NAMALWA (cell line): ENCODE data around the gene DAP.
"Not testable (repeated sequence)": the region's sequence is repeated elsewhere in the genome, so short reads cannot be mapped to it uniquely, and the experiment has no call there.

Experiments used
- DNase-seq: peaks from one replicate; pipeline ENCODE4 v3.0.0-alpha.2; 2015; ENCODE audit warnings: low spot score

DAP gene

GRCh38 chr5:10761185-10761932 lies at the start of gene DAP:
TSS of gene DAP (minus strand) at chr5:10761234. CDS start at chr5:10761068, 166 bp downstream.
- DNase-seq: peak; percentile 91

- DNase-seq: no peak
Observed at GRCh38 chr5:10808347-10809226, 47.6 kb upstream of the DAP start.

- DNase-seq: no peak
Observed at GRCh38 chr5:10801931-10802666, 41.1 kb upstream of the DAP start.

DNA sequence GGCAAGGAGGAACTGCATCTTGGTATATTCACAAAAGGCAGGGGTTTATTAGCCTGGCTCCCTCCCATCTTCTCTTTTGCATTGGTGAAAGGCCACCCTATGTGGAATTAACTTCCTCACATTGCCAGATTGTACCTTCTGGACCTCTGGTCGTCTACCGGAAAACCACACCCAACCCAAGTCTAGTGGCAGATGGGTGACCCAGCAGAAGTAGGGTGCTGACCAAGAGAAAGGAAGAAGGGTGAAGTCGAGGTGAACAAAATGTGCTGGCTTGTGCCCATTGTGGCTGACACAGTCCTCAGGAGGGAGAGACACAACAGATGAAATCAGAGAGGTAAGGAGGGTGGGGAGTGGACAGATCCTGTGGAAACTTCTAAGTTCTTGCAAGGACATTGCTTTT lies 39.8 kb upstream of the DAP start:
- no peak for DNase-seq

DNA sequence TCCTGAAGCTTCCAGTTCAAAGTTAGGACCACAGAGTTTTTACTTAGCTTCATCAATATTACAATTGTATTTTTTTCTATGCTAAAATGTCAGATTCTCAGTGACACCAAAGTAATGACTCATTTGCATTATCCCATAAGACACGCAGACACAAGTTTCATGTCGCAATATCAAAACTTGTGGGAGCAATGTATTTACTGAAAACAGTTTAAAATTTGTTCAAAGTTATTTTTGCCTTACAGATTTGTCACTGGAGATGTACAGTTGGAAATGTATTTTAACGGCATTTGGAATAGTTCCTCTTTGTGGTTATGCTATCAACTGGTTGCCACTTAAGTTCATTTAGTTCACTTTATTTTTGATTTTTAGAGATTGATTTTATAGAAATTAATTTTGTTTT lies 36.2 kb upstream of the DAP start:
- no peak for DNase-seq

DNA sequence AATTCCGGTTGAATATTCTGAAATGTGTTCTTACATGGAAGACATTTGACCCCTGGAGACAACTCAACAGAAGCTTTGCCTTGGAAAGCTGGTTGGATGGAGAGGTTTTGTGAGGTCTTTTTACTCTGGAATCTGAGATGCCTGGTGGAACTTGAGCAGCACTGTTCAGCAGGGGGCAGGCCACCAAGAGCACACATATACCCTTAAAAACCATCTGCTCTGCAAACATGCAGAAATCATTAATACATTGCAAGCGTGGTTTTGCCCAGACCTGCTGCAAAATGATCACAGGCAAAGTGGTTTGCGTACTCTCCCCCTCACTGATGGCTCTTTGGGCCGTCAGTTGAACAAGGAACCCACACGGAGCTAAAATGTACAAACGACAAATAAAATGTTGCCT lies 32.8 kb upstream of the DAP start:
- no peak for DNase-seq

- no peak for DNase-seq
Observed at GRCh38 chr5:10792336-10792735, 31.3 kb upstream of the DAP start.

DNA sequence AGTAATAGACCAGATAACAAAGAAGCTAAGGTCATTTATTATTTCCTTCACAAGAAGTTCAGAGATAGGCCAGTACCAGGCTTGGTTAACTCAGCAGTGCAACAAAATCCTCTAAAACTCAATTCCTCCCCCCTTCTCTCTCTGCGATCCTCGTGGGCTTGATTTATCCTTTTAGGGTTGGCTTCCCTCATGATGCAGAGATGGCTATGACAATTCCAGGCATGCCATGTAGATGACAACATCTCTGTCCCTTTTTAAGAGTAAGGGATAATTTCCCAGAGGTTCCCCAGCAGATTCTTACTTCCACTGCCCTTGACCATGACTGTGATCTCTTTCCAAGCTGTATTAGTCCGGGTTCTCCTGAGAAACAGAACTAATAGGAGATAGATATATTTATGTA lies 28.7 kb upstream of the DAP start:
- no peak for DNase-seq

- no peak for DNase-seq
Observed at GRCh38 chr5:10789021-10789420, 28.0 kb upstream of the DAP start.

GRCh38 chr5:10788358-10788757 lies 27.3 kb upstream of the DAP start:
- DNase-seq: no peak

- no peak for DNase-seq
Observed at GRCh38 chr5:10786835-10787234, 25.8 kb upstream of the DAP start.

GRCh38 chr5:10780208-10780607 lies 19.2 kb upstream of the DAP start:
- DNase-seq: not testable (repeated sequence)

DNA sequence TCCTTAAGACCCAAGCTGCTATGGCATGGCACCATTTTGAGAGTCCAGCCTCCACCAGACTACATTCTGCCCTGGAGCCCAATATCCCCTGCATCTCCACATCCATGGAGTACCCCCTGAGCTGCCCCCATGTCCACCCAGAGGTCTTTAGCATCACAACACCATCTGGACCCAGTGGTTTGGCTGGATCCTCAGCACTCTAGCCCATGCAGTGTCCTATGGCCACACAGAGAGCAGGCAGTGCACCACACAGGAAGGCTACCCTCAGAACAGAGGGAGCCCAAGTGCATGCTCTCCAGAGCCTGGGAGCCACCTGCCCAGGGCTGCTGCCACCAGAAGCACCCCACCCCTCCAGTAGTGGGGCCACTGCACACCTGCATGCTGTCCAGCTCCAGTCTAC lies 18.6 kb upstream of the DAP start:
- no peak for DNase-seq

DNA sequence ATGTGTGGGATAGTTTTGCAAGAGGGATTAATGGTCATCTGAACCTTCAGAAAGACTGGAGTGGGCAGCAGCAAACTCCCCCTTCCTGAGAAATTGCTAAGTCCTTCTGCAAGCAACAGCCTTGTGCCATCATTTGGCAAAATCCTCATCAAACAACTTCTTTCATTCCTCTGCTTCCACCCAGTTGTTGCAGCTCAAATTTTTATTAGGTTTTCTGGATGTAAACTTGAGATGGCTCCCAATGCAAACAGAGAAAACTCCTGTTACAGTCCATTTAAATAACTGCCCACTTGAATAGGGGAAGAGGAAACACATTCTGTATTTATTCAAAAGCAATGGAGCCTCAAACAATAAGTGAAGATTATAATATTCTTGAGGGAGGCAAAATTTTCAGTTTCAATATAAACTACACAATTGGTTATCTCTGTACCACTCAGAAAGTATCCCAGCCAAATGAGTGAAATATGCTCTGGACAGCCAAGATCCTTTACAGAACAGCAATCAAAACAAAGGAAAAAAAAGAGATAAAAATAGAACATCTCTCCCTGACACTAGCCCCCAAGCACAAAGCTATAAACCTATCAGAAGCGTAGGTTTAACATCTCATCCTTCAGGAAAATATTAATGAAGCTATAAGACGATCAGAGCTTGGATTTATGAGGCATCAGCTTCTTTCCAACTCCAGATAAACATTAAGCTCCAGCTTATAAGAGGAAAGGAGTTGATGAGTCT lies 17.3 kb upstream of the DAP start:
- DNase-seq: no peak

GRCh38 chr5:10775646-10776045 lies 14.6 kb upstream of the DAP start:
- peak; percentile 18 for DNase-seq

- no peak for DNase-seq
Observed at GRCh38 chr5:10772901-10773585, 12.0 kb upstream of the DAP start.

DNA sequence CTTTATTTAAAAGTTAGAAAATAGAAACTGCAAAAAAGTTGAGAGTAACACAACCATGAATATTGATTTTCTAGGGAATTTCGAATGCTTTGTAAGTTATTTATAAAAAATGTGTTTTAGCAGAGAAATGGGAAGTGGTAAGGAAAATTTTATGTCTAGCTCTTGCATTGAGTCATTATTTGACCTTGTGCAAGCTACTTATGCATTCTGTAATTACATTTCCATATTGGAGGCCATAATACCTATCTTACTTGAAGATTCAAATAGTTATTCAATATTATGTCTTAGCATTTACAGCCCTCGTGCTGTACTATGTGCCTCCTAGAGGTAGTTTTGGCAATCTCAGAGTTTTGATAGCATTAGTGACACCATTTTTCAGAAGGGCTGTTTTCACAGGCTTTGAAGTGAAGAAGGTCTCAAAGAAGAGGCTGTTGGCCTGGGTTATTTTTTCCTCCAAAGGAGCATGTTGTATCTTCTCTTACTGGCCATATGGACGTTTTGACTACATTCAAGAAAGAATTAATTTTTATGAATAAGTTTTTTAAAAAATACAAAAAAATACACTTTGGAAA lies 7.4 kb upstream of the DAP start:
- DNase-seq: peak; percentile 15

DNA sequence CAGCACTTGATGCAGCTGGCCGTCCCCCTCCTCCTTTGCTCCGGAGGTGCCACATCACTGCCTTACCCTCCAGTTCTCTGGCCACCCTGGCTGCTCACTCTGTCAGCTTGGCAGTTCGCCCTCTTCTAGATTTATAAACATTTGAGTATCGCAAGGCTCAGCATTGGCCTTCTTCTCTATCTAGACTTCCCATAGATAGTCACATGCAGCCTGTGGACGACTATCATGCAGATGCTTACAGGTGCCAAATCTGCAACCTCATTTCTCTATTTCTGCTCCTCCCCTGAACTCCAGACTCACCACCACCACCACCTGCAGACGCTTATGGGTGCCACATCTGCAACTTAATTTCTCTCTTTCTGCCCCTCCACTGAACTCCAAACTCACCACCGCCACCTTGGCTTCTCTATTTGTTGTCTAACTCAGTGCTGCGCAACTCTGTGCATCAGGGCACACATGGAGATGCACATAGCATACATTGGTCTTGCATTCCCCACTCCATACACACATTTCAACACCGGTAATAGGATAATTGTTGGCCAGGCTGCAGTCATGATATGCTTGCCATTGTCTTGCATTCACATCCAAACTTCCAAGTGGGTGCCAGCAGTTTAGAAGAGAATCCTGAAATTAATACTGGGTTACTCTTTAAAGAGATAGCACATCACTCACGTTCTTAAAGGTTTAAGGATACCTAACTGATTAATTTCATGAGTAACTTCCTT lies 1.9 kb upstream of the DAP start:
- peak; percentile 93 for DNase-seq

- DNase-seq: no peak
Observed at GRCh38 chr5:10761933-10762775, 1.1 kb upstream of the DAP start.

GRCh38 chr5:10760921-10761184 lies 181 bp downstream of the DAP start:
- no peak for DNase-seq
